ENCODE measurements around the gene HOXC5.
"Not testable (repeated sequence)": the region's sequence is repeated elsewhere in the genome, so short reads cannot be mapped to it uniquely, and the experiment has no call there.

HOXC5 gene

DNA sequence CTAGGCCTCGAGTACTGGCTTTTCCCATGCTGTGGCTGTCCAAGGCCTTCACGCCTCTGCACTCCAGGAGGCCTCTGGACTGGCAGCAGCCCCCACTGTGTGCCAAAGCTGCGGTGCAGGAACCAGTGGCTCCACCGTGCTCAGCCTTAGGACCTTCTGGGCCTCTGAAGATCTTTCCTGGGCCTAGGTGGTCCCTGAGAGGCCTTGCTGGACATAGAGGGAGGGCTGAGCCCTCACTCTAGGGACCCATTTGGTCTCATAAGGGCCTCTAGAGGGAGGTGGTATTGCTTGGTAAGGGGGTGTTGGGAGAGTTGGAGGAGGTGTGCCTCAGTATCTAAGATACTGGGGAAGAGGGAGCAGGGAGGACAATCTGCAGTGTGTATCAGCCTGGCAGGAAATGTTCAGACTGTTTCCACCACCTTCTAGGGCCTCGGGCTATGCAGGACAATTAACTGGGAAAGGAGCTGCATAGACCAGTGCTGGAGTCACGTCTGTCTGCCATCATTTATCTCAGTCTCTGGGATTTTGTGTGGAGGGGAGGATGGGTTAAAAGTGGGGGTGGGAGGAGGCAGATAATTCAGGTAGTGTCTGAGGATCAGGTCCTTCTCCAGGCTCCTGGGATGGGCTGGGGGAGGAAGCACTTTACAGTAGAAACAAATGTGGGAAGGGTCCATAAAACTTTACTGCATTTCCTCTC, 2.9 kb downstream of the HOXC5 start:
- DNase-seq: no peak

DNA sequence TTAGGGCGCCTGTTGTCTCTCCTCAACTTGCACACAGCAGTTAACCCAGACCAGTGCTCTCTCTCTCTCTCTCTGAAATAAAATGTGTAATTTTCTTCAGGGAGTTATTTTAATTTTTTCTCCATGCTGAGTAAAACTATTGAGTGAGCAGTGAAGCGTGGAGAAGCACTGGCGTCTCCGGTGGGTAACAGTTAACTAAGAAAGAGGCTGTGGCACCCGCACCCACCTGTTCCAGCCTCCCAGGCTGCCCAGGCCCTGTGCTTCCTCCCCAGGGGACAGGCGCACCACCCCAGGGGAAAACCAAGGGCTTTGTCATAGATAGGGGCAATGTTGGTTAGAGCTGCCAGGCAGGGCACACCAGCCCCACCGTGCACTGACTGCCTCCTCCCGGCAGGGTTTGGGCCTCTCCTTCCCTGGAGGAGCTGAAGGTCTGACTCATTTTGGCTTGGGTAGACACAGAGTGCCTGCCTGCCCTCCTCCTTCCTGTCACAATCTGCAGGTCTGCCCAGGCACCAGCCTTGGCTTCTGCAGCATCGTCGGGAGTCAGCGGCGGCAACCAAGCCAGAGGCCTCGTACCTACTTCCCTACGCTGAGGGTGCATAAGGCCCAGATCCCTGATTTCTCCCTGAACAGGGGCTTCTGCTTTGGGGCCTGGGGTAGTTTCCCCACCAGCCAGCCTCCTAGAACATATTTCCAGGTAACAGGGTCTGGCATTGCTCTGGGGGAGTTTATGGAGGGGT, 3.9 kb downstream of the HOXC5 start:
- no peak for DNase-seq

DNA sequence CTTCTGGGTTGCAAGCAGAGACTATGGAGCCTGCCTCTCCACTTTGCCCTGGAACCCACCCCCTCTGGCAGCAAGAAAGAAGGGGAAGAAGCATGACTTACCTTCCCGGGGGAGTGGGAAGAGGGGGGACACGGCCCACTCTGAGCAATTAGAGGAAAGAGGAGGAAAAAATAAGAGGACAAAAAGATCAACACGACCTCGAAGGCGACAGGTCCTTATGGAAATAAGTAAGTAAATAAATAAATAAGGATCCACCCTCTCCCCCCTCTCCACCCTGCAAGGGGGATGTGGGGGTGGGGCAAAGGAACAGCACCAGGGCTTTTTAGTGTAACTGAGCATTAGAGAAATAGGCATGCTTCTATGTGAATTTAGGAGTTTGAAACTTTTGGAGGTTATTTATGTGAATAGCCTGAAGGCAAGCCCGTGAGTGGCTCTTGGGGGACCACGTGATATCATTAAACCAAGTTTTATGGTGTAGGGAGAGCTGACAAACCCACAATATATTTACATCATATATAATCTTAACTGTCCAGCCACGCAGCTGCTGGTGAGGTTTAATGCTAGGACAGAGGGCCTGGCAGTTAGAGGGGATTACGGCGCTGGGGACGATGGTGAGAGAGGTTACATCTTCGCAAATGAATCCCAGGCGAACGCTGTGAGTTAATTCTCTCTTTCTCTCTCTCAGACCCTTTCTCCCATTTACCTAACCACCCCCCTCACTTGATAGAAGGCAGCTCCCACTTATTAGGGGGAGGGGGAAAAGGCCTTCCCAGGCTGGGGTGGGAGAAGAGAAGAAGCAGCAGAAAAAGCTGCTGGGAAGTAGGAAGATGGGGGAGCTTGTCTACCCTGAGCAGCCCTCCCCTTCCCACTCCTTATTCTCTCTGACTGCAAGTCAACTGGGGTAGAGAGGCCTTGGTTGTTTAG, 4.8 kb downstream of the HOXC5 start:
- DNase-seq: no peak

DNA sequence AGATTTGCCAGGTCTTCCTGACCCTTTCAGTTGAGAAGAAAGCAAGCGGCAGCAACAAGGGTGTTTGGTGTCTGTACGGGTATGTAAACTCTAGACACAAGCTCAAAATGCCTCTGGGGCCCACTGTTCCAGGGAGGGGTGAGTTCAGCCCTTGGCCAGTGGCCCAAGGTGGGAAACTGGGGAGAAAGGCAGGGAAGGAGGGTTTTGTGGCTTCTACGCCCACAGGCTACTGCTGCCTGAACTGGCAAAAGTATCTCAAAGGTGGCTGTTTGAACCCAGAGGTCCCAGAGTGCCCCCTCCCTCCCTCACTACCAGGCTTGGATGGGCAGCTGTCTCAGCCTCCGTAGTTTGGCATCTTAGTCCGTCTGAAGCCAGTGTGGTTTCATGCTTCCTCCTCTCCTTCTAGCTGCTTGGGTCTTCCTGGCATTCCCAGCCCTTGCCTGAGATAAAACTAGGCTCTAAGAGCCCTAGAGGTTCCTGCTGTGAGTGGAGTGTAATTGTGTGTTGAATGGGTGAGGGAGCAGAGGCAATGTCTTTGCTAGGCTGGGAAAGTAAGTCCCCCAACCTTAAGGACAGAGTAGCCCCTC, 5.5 kb downstream of the HOXC5 start:
- no peak for DNase-seq

GRCh38 chr12:54038871-54039414, 6.1 kb downstream of the HOXC5 start:
- no peak for DNase-seq

DNA sequence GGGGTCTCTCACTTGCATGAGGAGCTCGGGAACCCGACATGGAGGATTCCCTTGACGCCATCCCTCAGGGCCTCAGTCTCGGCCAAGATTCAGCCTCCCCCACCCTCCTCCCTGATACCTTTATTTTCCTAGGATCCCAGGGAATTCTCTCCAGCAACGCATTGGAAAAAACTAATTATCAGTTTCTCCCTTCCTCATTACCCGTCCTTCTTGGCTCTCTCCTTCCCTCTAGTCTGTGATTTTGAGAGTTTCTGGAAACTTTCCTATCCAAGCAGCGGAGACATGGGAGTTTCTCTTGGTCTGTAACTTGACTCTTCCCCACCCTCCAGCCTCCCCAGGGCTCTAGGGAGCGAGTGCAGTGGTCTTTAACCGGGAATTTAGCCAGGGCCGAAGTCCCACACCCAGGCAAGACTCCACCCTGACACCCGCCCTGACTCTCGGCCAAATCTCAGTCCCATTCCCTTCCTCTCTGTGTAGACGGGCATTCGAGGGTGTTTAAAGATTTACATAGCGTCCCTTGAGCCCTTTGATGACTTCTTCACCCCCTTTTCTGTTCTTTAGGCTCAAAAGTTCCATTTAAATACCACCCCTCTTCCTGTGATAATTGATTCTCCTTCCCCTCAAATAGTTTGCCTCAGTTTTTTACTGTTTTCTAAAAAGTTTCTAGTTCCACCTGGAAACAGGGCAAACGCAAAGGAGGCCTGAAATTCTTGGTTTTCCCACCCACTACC, 6.7 kb downstream of the HOXC5 start:
- no peak for DNase-seq

- DNase-seq: no peak
These were observed 7.3 kb downstream of the HOXC5 start for GRCh38 chr12:54040148-54040494.

- DNase-seq: no peak
These were observed 7.8 kb downstream of the HOXC5 start for GRCh38 chr12:54040648-54041047.

GRCh38 chr12:54041097-54041690, 8.3 kb downstream of the HOXC5 start:
- no peak for DNase-seq

DNA sequence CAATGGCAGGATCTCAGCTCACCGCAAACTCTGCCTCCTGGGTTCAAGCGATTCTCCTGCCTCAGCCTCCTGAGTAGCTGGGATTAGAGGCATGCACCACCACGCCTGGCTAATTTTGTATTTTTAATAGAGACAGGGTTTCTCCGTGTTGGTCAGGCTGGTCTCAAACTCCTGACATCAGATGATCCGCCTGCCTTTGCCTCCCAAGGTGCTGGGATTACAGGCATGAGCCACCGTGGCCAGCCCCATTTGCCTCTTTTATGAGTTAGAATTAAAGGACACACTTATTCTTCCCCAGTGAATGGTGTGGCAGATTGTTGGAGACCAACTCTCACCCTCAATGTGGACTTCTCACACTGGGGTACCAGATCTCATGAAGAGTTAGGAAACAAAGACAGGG, 9.2 kb downstream of the HOXC5 start:
- DNase-seq: not testable (repeated sequence)

GRCh38 chr12:54042970-54043853, 10.4 kb downstream of the HOXC5 start:
- no peak for DNase-seq

GRCh38 chr12:54044425-54045103, 11.7 kb downstream of the HOXC5 start:
- no peak for DNase-seq

DNA sequence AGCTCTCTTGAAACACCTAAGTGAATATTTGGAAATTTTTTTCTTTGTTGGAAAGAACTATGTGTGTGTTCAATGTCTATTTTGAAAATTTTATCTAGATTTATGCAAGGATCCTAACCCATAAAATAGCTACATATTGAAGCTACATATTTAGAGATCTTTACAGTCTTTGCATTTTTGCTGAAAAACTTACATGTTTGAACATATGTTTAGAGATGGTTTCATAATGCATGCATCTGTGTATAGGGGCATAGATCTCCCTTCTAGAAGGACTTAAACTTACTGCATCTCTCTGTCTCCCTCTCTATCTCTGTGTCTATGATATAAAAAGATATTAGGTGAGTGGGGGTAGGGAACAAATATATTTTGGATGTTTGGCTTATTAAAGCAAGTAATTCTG, 12.6 kb downstream of the HOXC5 start:
- DNase-seq: no peak

DNA sequence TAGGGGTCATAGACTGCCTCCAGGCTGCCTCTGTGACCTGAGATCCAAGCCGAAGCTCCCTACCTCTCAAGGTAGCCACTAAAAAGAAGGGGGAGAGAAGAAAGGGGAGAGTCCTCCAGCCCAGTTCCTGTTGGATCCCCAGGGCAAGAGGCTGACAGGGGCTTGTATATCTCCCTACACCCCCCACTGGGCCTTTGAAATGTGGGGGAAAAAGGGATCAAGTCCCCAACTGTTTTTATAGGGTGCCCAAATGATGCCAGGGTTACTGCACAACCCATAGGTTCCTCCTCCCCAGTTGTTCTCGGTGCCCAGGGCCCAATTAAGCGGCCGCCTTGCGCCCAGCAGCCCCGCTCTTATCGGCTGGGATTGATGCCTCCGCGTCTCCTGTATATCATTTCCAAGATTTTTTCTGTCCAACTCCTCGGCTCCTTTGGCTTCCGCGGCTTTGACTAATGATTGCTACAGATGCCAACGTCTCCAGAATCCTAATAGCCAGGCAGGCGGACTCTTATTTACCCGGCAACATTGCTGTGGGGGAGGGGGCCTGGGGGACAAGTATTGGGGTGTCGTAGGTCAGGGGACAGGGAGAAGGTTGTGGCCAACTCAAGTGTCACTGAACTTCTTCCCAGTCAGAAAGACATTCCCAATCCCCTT, 13.1 kb downstream of the HOXC5 start:
- no peak for DNase-seq

- no peak for DNase-seq
These were observed 13.9 kb downstream of the HOXC5 start for GRCh38 chr12:54046809-54047159.

GRCh38 chr12:54047160-54047963, 14.5 kb downstream of the HOXC5 start:
- no peak for DNase-seq

DNA sequence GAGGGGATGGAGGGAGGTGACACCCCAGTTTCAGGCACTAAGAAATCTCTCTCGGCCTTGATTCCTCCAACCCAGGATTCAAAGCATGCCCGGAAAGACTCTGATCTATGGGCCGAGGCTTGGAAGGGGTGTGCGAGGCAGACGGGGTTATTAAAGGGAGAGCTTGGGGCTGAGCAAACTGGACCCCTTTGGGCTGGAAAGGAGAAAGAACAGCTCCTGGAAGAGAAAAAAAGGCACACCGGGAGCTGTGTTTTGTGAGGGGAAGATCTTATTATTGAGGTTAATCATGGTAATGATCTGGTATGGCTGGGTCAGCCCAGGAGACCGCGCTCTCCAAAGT, 15.1 kb downstream of the HOXC5 start:
- DNase-seq: no peak

GRCh38 chr12:54048406-54049093, 15.7 kb downstream of the HOXC5 start:
- no peak for DNase-seq

Measured in activated CD4-positive, CD25-positive, alpha-beta regulatory T cell (primary cell).